Osteoblast (primary cell): ENCODE results near the gene CD4. TPM values are rescaled to one million over a fixed set of nuclear protein-coding genes. Genes with fewer than 3 reads are reported as not detected.
A peak's percentile ranks its signal among the peaks of the same experiment; 100 is the strongest.
"Not testable (repeated sequence)": the region's sequence is repeated elsewhere in the genome, so short reads cannot be mapped to it uniquely, and the experiment has no call there.

Source experiments
- DNase-seq: peaks from one replicate; pipeline ENCODE4 v3.0.0; 2011; ENCODE audit warnings: low spot score, mixed read lengths; ENCODE audit not compliant: insufficient read length; ENCODE audit errors: missing footprints
- H2AFZ ChIP-seq: 2 replicates; pipeline ENCODE4 v1.6.0; 2011; ENCODE audit warnings: mild to moderate bottlenecking, low read length
- H3K27ac ChIP-seq: 2 replicates; pipeline ENCODE4 v1.5.1; 2011; ENCODE audit warnings: mild to moderate bottlenecking, low read depth, low read length, moderate library complexity
- H3K27me3 ChIP-seq: 2 replicates; pipeline ENCODE4 v1.6.0; 2012; ENCODE audit warnings: mild to moderate bottlenecking, control low read depth, inconsistent platforms, low read length, moderate library complexity; ENCODE audit not compliant: insufficient read depth
- H3K36me3 ChIP-seq: 2 replicates; pipeline ENCODE4 v1.5.1; 2011; ENCODE audit warnings: mild to moderate bottlenecking, low read length, control low read depth, moderate library complexity; ENCODE audit not compliant: insufficient read depth
- H3K4me1 ChIP-seq: 2 replicates; pipeline ENCODE4 v1.5.1; 2011; ENCODE audit warnings: mild to moderate bottlenecking, low read length, control low read depth, moderate library complexity; ENCODE audit not compliant: insufficient read depth
- H3K4me2 ChIP-seq: 2 replicates; pipeline ENCODE4 v1.6.0; 2011; ENCODE audit warnings: mild to moderate bottlenecking, low read length; ENCODE audit not compliant: insufficient read depth
- H3K4me3 ChIP-seq: fragments of 200-600 bp; sonication (generic); 3 replicates; pipeline ENCODE4 v1.5.1; 2012; ENCODE audit warnings: mild to moderate bottlenecking, low read length, inconsistent platforms; ENCODE audit not compliant: insufficient read depth
- H3K79me2 ChIP-seq: 2 replicates; pipeline ENCODE4 v1.6.0; 2012; ENCODE audit warnings: mild to moderate bottlenecking, low read length, control low read depth, inconsistent platforms; ENCODE audit not compliant: insufficient read depth
- H3K9me3 ChIP-seq: 2 replicates; pipeline ENCODE4 v1.5.1; 2011; ENCODE audit warnings: low read depth, low read length, control low read depth
- H4K20me1 ChIP-seq: 2 replicates; pipeline ENCODE4 v1.6.0; 2012; ENCODE audit warnings: mild to moderate bottlenecking, low read length, control low read depth; ENCODE audit not compliant: insufficient read depth
- CTCF ChIP-seq: IDR thresholded peaks from 2 replicates; pipeline ENCODE4 v1.5.1; 2011; ENCODE audit warnings: mild to moderate bottlenecking, low read depth, low read length, moderate library complexity; ENCODE audit errors: extremely low read depth
- total RNA-seq: library from RNA; depleted of rRNA; stranded (reverse); fragments of >200 nt; gene quantifications from 2 replicates; pipeline ENCODE4 v1.2.3, GENCODE V29; 2012

Gene CD4
- total RNA-seq, 1 donor, result 10.9 TPM

GRCh38 chr12:6869049-6870021, 80.0 kb downstream of the CD4 start:
- Histone ChIP-seq H3K27ac (peak overlapping the region; percentile 19), H4K20me1 (peaks cover 42% of the 10 kb centered on the region)

GRCh38 chr12:6870304-6870703, 81.0 kb downstream of the CD4 start:
- Histone ChIP-seq H3K27ac (peak overlapping the region; percentile 19), H3K36me3 (peaks cover 30% of the 10 kb centered on the region), H3K79me2 (peaks cover 56% of the 10 kb centered on the region), H3K4me1 (peaks cover 45% of the 10 kb centered on the region), H4K20me1 (peaks cover 42% of the 10 kb centered on the region)
- not testable (repeated sequence) for DNase-seq, H2AFZ ChIP-seq, H3K4me3 ChIP-seq, H3K9me3 ChIP-seq, H3K4me2 ChIP-seq, H3K27me3 ChIP-seq

More at GRCh38 chr12:6869049-6870021, 80.0 kb downstream of the CD4 start:
- Histone ChIP-seq H3K4me1 (peaks cover 42% of the 10 kb centered on the region), H2AFZ (no peak overlapping the region), H3K4me2 (peak overlapping the region; percentile 94), H3K36me3 (peaks cover 38% of the 10 kb centered on the region), H3K27me3 (no peaks in the 10 kb centered on the region), H3K4me3 (peak overlapping the region; percentile 81), H3K9me3 (no peaks in the 10 kb centered on the region), H3K79me2 (peaks cover 53% of the 10 kb centered on the region)
- peak; percentile 97 for DNase-seq
- TF ChIP-seq CTCF, result peak; percentile 91

Other genes with a start within 250 kb of the CD4 start
- 12.7 and 13.4 TPM in 2 replicates for gene IFFO1, start 233.5 kb upstream of the CD4 start, total RNA-seq
- gene NOP2, start 221.2 kb upstream of the CD4 start, total RNA-seq, result 18.3 and 21.4 TPM in 2 replicates
- gene CHD4, start 182.1 kb upstream of the CD4 start, total RNA-seq, result 238 and 259 TPM in 2 replicates
- under 0.01 TPM in 1 of 2 replicates, not detected in the other for gene LPAR5, start 153.6 kb upstream of the CD4 start, total RNA-seq
- gene ACRBP, start 142.1 kb upstream of the CD4 start, total RNA-seq, result under 0.01 and 0.36 TPM in 2 replicates
- gene ING4, start 126.4 kb upstream of the CD4 start, total RNA-seq, result 46.9 and 53.6 TPM in 2 replicates
- 19.9 and 22.4 TPM in 2 replicates for gene ZNF384, start 100.2 kb upstream of the CD4 start, total RNA-seq
- not detected in 2 replicates for gene PIANP, start 88.7 kb upstream of the CD4 start, total RNA-seq
- 91.9 and 98.8 TPM in 2 replicates for gene COPS7A, start 65.5 kb upstream of the CD4 start, total RNA-seq
- 118 and 138 TPM in 2 replicates for gene MLF2, start 36.4 kb upstream of the CD4 start, total RNA-seq
- gene PTMS, start 23.2 kb upstream of the CD4 start, total RNA-seq, result 70.4 and 72.7 TPM in 2 replicates
- gene LAG3, start 17.0 kb upstream of the CD4 start, total RNA-seq, result not detected in 2 replicates
- 1.4 and 5.0 TPM in 2 replicates for gene GPR162, start 32.3 kb downstream of the CD4 start, total RNA-seq
- gene P3H3, start 38.9 kb downstream of the CD4 start, total RNA-seq, result 108 and 130 TPM in 2 replicates
- gene GNB3, start 51.4 kb downstream of the CD4 start, total RNA-seq, result 1.4 and 2.7 TPM in 2 replicates
- gene CDCA3, start 61.8 kb downstream of the CD4 start, total RNA-seq, result 4.0 and 5.0 TPM in 2 replicates
- 65.7 and 77.1 TPM in 2 replicates for gene USP5, start 62.6 kb downstream of the CD4 start, total RNA-seq
- 385 and 553 TPM in 2 replicates for gene TPI1, start 78.0 kb downstream of the CD4 start, total RNA-seq
- 11.5 and 11.9 TPM in 2 replicates for gene SPSB2, start 83.8 kb downstream of the CD4 start, total RNA-seq
- 7.1 and 7.6 TPM in 2 replicates for gene LRRC23, start 115.3 kb downstream of the CD4 start, total RNA-seq
- gene ENO2, start 125.1 kb downstream of the CD4 start, total RNA-seq, result 8.5 and 13.4 TPM in 2 replicates
- gene ATN1, start 138.4 kb downstream of the CD4 start, total RNA-seq, result 10.3 and 14.1 TPM in 2 replicates
- not detected in 2 replicates for gene RNU7-1, start 154.3 kb downstream of the CD4 start, total RNA-seq
- 81.4 and 93.4 TPM in 2 replicates for gene C12orf57, start 154.5 kb downstream of the CD4 start, total RNA-seq
- gene PTPN6, start 161.8 kb downstream of the CD4 start, total RNA-seq, result 0.29 and 0.36 TPM in 2 replicates
- 161 and 168 TPM in 2 replicates for gene PHB2, start 181.1 kb downstream of the CD4 start, total RNA-seq
- 21.0 and 25.3 TPM in 2 replicates for gene EMG1, start 181.4 kb downstream of the CD4 start, total RNA-seq
- 20.3 and 23.6 TPM in 2 replicates for gene LPCAT3, start 228.9 kb downstream of the CD4 start, total RNA-seq